Testis (tissue), 2 donors: ENCODE measurements around the gene SHE.

Experiments used
- CTCF ChIP-seq, 3 experiments: fragments of 450-650 bp in 2 of 3; fragments of 200-600 bp in 1 of 3; sonication (generic) in 1 of 3; IDR thresholded peaks; one replicate each; pipeline ENCODE4 v1.5.1; 2016 to 2019; ENCODE audit warnings: antibody characterized with exemption in 3 of 3, mild to moderate bottlenecking in 2 of 3, moderate library complexity in 1 of 3
- POLR2A ChIP-seq: fragments of 450-650 bp; IDR thresholded peaks from one replicate; pipeline ENCODE4 v1.6.1; 2017; ENCODE audit warnings: antibody characterized with exemption, mild to moderate bottlenecking, moderate library complexity

DNA sequence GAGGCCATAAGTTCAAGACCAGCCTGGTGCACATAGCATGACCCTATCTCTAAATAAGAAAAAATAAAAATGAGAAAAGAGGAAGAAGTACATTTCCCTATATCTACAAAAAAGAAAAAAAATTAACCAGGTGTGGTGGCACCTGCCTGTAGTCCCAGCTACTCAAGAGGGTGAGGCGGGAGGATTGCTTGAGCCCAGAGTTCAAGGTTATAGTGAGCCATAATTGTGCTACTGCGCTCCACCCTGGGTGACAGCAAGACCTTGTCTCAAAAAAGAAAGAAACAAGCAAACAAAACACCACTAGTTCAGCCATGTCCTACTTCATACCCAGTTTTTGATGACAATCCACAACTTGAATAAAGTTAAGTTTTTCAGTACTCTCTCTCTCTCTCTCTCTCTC lies 30.9 kb downstream of the SHE start:
- no peak for TF ChIP-seq CTCF (IDR thresholded peaks at IDR 0.05)
- no peak for TF ChIP-seq POLR2A
